ENCODE results near the gene TTC28. TPM values are rescaled to one million over a fixed set of nuclear protein-coding genes. Genes with fewer than 3 reads are reported as not detected.

Gene TTC28
- total and polyA plus RNA-seq, 7 donors = 0.23 to 102 (median 46.1) TPM

- Histone ChIP-seq H3K27me3 (no peaks in the 10 kb centered on the region), H3K36me3 (no peaks in the 10 kb centered on the region), H3K9me3 (no peaks in the 10 kb centered on the region), H3K27ac (no peak overlapping the region), H3K4me3 (no peak overlapping the region), H3K4me1 (peaks cover 0 to 36% (median 22%) of the 10 kb centered on the region in 4 donors)
- TF ChIP-seq POLR2A (IDR thresholded peaks at IDR 0.05) = no peak
- TF ChIP-seq CTCF (IDR thresholded peaks at IDR 0.05) = no peak
- no peak for TF ChIP-seq POLR2AphosphoS5 (IDR thresholded peaks at IDR 0.05)
- TF ChIP-seq EP300 (IDR thresholded peaks at IDR 0.05) = no peak
- intact Hi-C loops (cut with DNase I) = no loop called here
- DNase-seq = no peak
- WGBS, 2 donors = 45 to 70% methylated on average over 4 of the region's 4 CpGs
These were observed 528.4 kb downstream of the TTC28 start for GRCh38 chr22:28151151-28151816.

- no peak overlapping the region for H3K27ac ChIP-seq
- 88 to 90% methylated on average over 6 of the region's 6 CpGs for WGBS, 2 donors
- TF ChIP-seq EP300 (IDR thresholded peaks at IDR 0.05) = no peak
- TF ChIP-seq CTCF (IDR thresholded peaks at IDR 0.05) = no peak
- no peak for TF ChIP-seq POLR2A (IDR thresholded peaks at IDR 0.05)
- TF ChIP-seq POLR2AphosphoS5 (IDR thresholded peaks at IDR 0.05) = no peak
- intact Hi-C loops (cut with DNase I) = no loop called here
- H3K27me3 ChIP-seq = no peaks in the 10 kb centered on the region
- no peak for DNase-seq
- no peaks in the 10 kb centered on the region for H3K36me3 ChIP-seq
- H3K4me1 ChIP-seq = peaks cover 0 to 40% (median 25%) of the 10 kb centered on the region in 4 donors
- no peaks in the 10 kb centered on the region for H3K9me3 ChIP-seq
- no peak overlapping the region for H3K4me3 ChIP-seq
These were observed 530.7 kb downstream of the TTC28 start for GRCh38 chr22:28148816-28149465.

GRCh38 chr22:28147401-28147800 lies 532.2 kb downstream of the TTC28 start:
- 88 to 91% methylated on average over 2 of the region's 2 CpGs for WGBS, 2 donors
- no peak for DNase-seq

GRCh38 chr22:28146401-28147314 lies 533.0 kb downstream of the TTC28 start:
- Histone ChIP-seq H3K4me1 (peaks cover 0 to 58% (median 44%) of the 10 kb centered on the region in 4 donors), H3K27me3 (no peaks in the 10 kb centered on the region), H3K36me3 (no peaks in the 10 kb centered on the region), H3K9me3 (no peaks in the 10 kb centered on the region), H3K4me3 (no peak overlapping the region), H3K27ac (no peak overlapping the region)
- DNase-seq = no peak
- TF ChIP-seq POLR2AphosphoS5 (IDR thresholded peaks at IDR 0.05) (no peak), POLR2A (IDR thresholded peaks at IDR 0.05) (no peak), EP300 (IDR thresholded peaks at IDR 0.05) (no peak), CTCF (IDR thresholded peaks at IDR 0.05) (no peak)
- whole genome bisulfite sequencing, 2 donors = 79 to 89% methylated on average over 5 of the region's 5 CpGs
- intact Hi-C loops (cut with DNase I) = no loop called here

More at GRCh38 chr22:28147401-28147800, 532.2 kb downstream of the TTC28 start:
- H3K4me3 ChIP-seq = no peak overlapping the region
- intact Hi-C loops (cut with DNase I) = no loop called here
- H3K9me3 ChIP-seq = no peaks in the 10 kb centered on the region
- H3K27ac ChIP-seq = no peak overlapping the region
- peaks cover 0 to 56% (median 40%) of the 10 kb centered on the region in 4 donors for H3K4me1 ChIP-seq
- TF ChIP-seq POLR2AphosphoS5 (IDR thresholded peaks at IDR 0.05) (no peak), CTCF (IDR thresholded peaks at IDR 0.05) (no peak), POLR2A (IDR thresholded peaks at IDR 0.05) (no peak), EP300 (IDR thresholded peaks at IDR 0.05) (no peak)
- no peaks in the 10 kb centered on the region for H3K27me3 ChIP-seq
- no peaks in the 10 kb centered on the region for H3K36me3 ChIP-seq

All from sigmoid colon (tissue), 7 donors.